Measurements from ENCODE around the gene MCM3. TPM values are rescaled to one million over a fixed set of nuclear protein-coding genes. Genes with fewer than 3 reads are reported as not detected.

The MCM3 gene
- total RNA-seq, 1 donor from 2014 or later, result 17.6 TPM

GRCh38 chr6:52253494-52253893 is 31.0 kb downstream of the MCM3 start:
- DNase-seq (ENCODE audit: low read depth), result no peak

- no peak for DNase-seq (ENCODE audit: low read depth)
Measured at GRCh38 chr6:52251113-52251512, 33.4 kb downstream of the MCM3 start.

GRCh38 chr6:52249078-52249477 is 35.5 kb downstream of the MCM3 start:
- no peak for DNase-seq (ENCODE audit: low read depth)

DNA sequence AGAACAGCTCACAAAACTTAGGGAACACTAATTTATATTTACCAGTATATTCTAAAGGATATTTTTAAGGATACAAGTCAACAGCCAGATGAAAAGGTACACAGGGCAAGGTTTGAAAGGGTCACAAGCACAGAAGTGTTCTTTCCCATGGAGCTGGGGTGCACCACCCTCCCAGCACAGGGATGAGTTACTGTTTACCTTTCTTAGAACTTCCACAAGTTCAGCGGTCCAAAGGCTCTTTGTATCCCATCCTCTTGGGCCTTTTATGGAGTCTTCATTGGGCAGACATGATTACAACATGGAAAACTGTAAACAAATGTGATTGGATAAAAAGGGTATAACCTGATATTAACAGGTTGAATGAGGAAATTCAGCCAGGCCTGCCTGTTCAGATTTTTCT is 39.1 kb downstream of the MCM3 start:
- no peak for DNase-seq (ENCODE audit: low read depth)

DNA sequence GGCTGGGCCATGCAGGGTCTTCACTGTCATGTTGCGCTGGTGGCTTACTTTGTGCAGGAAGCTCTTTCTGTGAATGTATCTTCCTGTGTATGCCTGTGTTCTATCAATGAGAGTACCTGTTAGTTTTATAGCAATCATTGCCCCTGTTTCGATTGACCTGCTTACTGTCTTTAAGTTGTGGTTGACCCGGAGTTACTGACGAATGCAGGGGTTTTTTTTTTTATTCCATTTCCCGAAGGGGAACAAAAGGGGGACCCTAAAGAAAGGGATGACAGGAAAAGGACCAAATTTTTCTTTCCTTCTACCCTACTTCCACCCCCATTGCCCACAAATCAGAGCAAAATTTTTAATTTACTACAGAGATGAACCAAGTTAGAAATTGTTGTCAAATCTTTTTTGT is 40.1 kb downstream of the MCM3 start, which contains the start of gene IL17F:
Gene IL17F, minus strand, starts transcription at position 101 of the 400 bp plus-strand sequence. Its CDS starts 71 bp downstream, at position 30.
- DNase-seq (ENCODE audit: low read depth), result no peak

DNA sequence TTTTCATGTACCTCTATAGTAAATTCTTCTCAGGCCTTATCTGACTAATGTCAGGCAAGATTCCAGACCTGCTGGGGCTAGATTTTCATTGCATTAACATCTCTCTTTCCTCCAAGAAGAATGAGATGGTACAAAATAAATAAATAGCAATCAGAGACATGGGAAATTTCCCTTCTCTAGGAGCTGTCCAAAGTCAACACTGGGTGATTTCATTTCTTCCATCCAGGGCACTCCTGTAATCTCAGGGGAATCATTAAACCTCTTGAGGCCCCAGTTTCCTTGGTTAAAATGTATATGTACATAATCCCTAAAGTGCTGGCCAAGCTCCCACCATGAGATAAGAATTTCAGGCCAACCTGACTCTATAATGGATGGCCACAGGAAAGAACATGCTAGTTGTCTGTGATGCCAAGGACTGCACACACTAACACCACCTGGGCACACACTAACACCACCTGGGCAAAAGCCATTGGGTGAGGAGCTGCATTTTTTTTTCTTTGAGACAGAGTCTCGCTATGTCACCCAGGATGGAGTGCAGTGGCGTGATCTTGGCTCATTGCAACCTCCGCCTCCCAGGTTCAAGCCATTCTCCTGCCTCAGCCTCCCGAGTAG is 41.2 kb downstream of the MCM3 start:
- no peak for DNase-seq (ENCODE audit: low read depth)

DNA sequence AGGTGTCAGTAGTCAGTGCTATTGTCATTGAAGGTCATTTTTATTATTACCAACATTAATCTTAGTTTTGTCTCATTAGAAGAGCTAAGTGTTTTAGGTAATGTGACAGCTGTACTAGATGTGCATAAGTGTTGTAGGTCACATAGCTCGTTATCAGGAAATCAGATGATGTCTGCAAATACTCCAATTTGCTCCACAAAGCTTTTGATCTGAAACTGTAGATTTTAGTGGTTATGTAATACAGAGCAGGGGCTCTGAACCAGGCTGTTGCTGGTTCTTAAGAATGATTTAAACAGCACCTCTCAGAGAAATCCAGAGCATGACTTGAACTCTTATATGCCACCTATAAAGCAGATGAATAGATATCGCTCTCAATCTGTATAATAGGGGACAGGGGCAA is 42.7 kb downstream of the MCM3 start:
- DNase-seq (ENCODE audit: low read depth), result no peak

- peak; percentile 78 for DNase-seq (ENCODE audit: low read depth)
Measured at GRCh38 chr6:52233975-52234823, 50.3 kb downstream of the MCM3 start.

- DNase-seq (ENCODE audit: low read depth), result no peak
Measured at GRCh38 chr6:52233005-52233404, 51.5 kb downstream of the MCM3 start.

DNA sequence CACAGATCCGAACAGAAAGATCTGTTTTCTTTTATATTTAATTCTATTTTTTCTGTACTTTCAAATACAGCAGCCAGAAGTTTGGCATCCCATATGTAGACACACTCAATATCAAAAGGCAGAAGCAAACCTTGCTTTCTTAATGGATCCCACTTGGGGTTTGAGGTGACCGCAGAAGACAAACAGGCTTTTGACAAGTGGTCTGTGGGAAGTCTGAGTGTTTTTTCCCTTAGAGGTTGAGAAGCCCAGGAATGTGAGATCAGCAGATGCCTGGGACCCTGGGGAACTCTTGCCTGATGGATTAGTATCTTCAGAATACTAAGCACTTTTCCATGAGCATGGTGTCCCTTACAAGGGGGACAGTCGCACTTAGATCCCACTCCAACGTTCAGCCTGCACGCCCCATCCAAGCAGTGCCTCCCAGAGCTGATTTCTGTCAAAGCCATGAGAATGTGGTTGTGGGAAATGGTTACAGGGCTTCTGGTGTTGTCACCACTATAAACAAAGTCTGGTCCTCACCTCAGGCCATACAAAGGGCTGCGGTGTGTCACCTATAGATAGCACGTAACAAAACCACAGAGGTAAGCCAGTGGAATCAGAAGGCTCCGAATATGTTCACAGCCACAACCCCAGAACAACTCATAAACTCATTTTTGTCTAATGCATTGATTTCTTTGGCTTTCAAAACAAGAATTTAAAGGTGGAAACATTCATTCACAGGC is 53.0 kb downstream of the MCM3 start:
- peak; percentile 67 for DNase-seq (ENCODE audit: low read depth)

- no peak for DNase-seq (ENCODE audit: low read depth)
Measured at GRCh38 chr6:52230685-52231084, 53.9 kb downstream of the MCM3 start.

DNA sequence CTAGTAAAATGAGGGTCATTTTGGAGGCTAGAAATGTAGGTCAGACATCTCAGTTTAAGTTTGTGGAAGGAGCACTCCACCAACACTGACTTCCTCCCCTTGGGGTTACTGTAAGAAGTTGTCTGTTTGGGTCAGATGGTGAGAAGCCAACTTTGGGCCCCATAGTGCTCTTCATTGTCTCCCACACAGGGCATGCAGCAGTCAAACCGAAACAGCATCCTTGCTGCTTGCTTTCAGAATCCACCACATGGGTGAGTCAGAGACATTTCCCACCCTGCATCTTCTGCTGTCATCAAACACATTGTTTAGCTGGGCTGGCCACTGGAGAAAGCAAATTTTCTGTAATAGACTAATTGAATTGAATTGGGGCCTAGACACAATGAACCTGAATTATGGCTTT is 57.0 kb downstream of the MCM3 start:
- DNase-seq (ENCODE audit: low read depth), result peak; percentile 2

- DNase-seq (ENCODE audit: low read depth), result peak; percentile 34
Measured at GRCh38 chr6:52221302-52221701, 63.2 kb downstream of the MCM3 start.

GRCh38 chr6:52217761-52218160 is 66.8 kb downstream of the MCM3 start:
- DNase-seq (ENCODE audit: low read depth), result no peak

GRCh38 chr6:52216932-52217575 is 67.5 kb downstream of the MCM3 start:
- no peak for DNase-seq (ENCODE audit: low read depth)

DNA sequence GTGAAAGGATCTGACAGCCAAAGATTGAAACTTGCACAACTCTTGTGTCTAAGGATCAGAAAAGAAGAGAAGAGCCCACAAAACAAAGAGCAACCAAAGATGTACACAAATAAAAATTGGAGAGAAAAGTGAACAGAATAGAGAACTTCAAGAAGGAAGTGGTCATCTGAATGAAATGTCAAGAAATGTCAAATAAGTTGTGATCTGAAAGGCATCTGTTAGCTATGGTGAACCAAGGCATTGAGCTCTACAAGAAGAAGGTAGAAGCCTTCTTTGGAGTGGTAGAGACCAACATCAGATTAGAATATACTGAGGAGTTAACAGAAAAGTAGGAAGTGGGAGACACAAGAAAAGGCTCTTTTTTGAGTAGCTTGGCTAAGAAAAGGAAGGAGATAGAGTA is 68.8 kb downstream of the MCM3 start:
- DNase-seq (ENCODE audit: low read depth), result no peak

Other genes with a start within 250 kb of the MCM3 start
- 3.6 and 4.4 TPM in 2 replicates for gene PKHD1, start 197.1 kb downstream of the MCM3 start, total RNA-seq
- not detected in 2 replicates for gene IL17A, start 98.4 kb downstream of the MCM3 start, total RNA-seq
- gene IL17F, start 40.2 kb downstream of the MCM3 start, total RNA-seq, result not detected in 2 replicates
- 1.9 and 2.7 TPM in 2 replicates for gene PAQR8, start 77.4 kb upstream of the MCM3 start, total RNA-seq
- 47.2 and 47.5 TPM in 2 replicates for gene EFHC1, start 135.6 kb upstream of the MCM3 start, total RNA-seq

Data from myocyte (in vitro differentiated cells).